K562 (cell line): Measurements from ENCODE around the gene OGT.
"Not testable (repeated sequence)": the region's sequence is repeated elsewhere in the genome, so short reads cannot be mapped to it uniquely, and the experiment has no call there.

Source experiments
- DPF2 ChIP-seq: fragments of 450-650 bp; IDR thresholded peaks from 2 replicates; pipeline ENCODE4 v1.6.1; 2016
- HDAC2 ChIP-seq: fragments of 450-650 bp; IDR thresholded peaks from 2 replicates; pipeline ENCODE4 v1.6.1; 2016; ENCODE audit warnings: mild to moderate bottlenecking
- IRF1 ChIP-seq: sonication (generic); formaldehyde crosslinking; IDR thresholded peaks from 2 replicates; pipeline ENCODE4 v1.8.0; 2022; ENCODE audit warnings: missing genetic modification reagents, mild to moderate bottlenecking, borderline replicate concordance
- KLF13 ChIP-seq: fragments of 450-650 bp; IDR thresholded peaks from 2 replicates; pipeline ENCODE4 v1.6.1; 2016; ENCODE audit warnings: missing genetic modification characterization, low read depth, mild to moderate bottlenecking, missing compliant biosample characterization, moderate library complexity, borderline replicate concordance
- MYNN ChIP-seq, 2 experiments: sonication (generic); formaldehyde crosslinking in 1 of 2; IDR thresholded peaks; 2 replicates each; pipeline versions ENCODE4 v1.5.0 to v1.6.1; 2016 to 2020; ENCODE audit warnings: antibody characterized with exemption in 1 of 2, missing genetic modification reagents in 1 of 2
- NCOA4 ChIP-seq: fragments of 450-650 bp; IDR thresholded peaks from 2 replicates; pipeline ENCODE4 v1.6.1; 2018; ENCODE audit warnings: mild to moderate bottlenecking; ENCODE audit not compliant: partially characterized antibody
- NFXL1 ChIP-seq: fragments of 450-650 bp; formaldehyde crosslinking; IDR thresholded peaks from 2 replicates; pipeline ENCODE4 v1.4.0; 2021; ENCODE audit warnings: mild to moderate bottlenecking
- POLR2AphosphoS5 ChIP-seq: IDR thresholded peaks from 2 replicates; pipeline ENCODE4 v1.6.1; 2011; ENCODE audit warnings: mild to moderate bottlenecking, low read depth, low read length, moderate library complexity; ENCODE audit not compliant: control insufficient read depth, insufficient read depth
- USF1 ChIP-seq: sonication (generic); formaldehyde crosslinking; IDR thresholded peaks from 2 replicates; pipeline ENCODE4 v1.9.0; 2022; ENCODE audit warnings: mild to moderate bottlenecking, missing genetic modification reagents
- ZNF174 ChIP-seq: fragments of 250-450 bp; sonication (Bioruptor Pico); IDR thresholded peaks from 2 replicates; pipeline ENCODE4 v1.4.0; 2020; ENCODE audit warnings: mild to moderate bottlenecking
- TF ChIP-seq, protein P1 (sequence below): sonication (generic); formaldehyde crosslinking; IDR thresholded peaks from 2 replicates; pipeline ENCODE4 v1.8.0; 2022; ENCODE audit warnings: missing genetic modification reagents, mild to moderate bottlenecking, borderline replicate concordance

- not testable (repeated sequence) for TF ChIP-seq NFXL1; POLR2AphosphoS5; ZNF174 (CRISPR knock-in tag); DPF2; USF1 (CRISPR knock-in tag); KLF13; IRF1 (CRISPR knock-in tag); NCOA4; HDAC2; MYNN (IDR thresholded peaks at IDR 0.05); MYNN (CRISPR knock-in tag; IDR thresholded peaks at IDR 0.05)
- TF ChIP-seq, protein P1, sequence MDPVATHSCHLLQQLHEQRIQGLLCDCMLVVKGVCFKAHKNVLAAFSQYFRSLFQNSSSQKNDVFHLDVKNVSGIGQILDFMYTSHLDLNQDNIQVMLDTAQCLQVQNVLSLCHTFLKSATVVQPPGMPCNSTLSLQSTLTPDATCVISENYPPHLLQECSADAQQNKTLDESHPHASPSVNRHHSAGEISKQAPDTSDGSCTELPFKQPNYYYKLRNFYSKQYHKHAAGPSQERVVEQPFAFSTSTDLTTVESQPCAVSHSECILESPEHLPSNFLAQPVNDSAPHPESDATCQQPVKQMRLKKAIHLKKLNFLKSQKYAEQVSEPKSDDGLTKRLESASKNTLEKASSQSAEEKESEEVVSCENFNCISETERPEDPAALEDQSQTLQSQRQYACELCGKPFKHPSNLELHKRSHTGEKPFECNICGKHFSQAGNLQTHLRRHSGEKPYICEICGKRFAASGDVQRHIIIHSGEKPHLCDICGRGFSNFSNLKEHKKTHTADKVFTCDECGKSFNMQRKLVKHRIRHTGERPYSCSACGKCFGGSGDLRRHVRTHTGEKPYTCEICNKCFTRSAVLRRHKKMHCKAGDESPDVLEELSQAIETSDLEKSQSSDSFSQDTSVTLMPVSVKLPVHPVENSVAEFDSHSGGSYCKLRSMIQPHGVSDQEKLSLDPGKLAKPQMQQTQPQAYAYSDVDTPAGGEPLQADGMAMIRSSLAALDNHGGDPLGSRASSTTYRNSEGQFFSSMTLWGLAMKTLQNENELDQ = not testable (repeated sequence)
Observed at GRCh38 chrX:71559773-71560172, 26.9 kb downstream of the OGT start.
